HG03095 (cell line): ENCODE results near the gene TSPAN8.
"Not testable (repeated sequence)": the region's sequence is repeated elsewhere in the genome, so short reads cannot be mapped to it uniquely, and the experiment has no call there.

Experiments used
- ATAC-seq: cut with Tn5 transposase; IDR thresholded peaks from one replicate; pipeline ENCODE4 v1.9.1; 2021; ENCODE audit warnings: moderate library complexity; ENCODE audit not compliant: unreplicated experiment

TSPAN8 gene

DNA sequence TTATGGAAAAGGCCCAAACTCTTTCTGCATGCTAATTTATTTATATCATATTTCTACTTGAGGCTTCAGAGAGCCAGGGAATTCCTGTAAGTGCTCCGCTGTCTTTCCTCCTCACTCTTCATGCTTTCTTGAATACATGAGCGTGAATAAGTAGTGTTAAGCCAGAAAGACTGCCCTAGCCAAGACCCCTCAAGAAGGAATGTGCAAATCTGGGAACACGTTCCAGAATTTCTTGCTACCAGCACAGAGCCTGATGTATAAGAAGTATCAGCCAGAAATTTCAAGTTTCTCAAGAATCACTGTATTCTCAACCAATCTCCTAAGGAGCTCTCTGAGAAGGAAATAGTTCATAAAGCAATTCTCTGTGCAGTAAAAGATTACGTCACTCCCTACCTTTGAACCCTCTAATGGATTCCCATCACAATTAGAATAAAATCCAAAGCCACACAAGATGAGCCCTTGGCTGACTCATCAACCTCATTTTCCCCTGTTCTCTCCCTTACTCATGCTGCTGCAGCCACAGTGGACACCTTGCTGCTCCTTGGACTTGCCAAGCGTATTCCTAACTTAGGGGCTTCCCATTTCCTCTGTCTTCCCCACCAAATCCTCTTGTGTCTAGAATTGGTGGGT lies 6.9 kb upstream of the TSPAN8 start:
- ATAC-seq, result no peak

DNA sequence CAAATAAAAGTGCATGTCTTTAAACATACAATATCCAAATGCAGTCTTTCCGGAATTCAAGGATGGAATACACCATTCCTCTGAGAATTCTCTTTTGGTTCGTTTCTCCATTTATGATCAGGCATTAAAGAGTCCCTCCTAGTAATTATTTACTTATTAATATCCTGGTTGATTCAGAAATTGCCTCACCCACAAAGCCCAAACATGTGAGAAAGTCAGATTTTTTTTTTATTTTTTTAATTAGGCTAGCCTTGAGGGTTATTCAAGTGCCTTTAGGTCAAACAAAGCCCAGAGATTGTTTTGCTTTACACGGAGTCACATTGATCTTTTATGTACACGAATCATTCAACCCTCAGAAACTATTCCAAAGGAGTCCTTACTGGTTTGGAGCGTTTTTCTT lies 6.4 kb upstream of the TSPAN8 start:
- no peak for ATAC-seq

- ATAC-seq, result no peak
Observed at GRCh38 chr12:71162832-71163763, 5.3 kb upstream of the TSPAN8 start.

DNA sequence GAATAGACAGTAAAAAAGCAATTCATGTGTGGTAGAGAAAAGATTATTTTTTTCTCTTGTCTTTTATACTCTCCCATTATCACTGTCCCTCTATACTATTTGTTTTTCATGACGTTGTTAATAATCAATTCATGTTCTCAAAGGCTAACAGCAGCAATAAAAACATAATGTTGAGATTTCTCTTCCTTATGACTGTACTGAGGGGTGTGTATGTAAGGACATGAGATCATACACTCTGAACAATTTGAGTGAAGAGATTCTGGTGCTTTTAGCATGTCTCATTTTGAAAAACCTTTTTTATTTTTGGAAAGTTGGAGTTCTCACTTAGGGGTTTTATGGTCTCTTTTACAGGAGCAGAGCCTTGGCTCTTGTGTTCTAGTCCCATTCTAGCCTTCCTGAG lies 3.8 kb upstream of the TSPAN8 start:
- no peak for ATAC-seq

DNA sequence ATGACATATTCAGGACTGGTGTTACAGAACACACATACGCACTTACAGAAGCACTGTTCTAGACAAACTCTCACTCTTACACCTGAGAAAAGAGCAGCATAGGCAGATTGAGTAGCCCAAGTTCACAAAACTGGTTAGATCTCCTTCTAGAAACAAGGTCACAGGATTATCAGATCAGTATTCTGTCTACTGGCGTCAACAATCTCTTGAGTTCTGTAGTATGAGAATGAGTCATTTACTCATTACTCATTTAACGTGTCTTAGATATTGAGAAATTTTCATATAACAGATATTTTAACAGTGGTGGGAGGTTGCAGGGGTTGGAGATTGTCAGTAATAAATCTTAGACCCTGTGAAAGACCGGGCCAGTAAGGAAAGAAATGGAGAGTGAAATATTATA lies 2.8 kb upstream of the TSPAN8 start:
- no peak for ATAC-seq

DNA sequence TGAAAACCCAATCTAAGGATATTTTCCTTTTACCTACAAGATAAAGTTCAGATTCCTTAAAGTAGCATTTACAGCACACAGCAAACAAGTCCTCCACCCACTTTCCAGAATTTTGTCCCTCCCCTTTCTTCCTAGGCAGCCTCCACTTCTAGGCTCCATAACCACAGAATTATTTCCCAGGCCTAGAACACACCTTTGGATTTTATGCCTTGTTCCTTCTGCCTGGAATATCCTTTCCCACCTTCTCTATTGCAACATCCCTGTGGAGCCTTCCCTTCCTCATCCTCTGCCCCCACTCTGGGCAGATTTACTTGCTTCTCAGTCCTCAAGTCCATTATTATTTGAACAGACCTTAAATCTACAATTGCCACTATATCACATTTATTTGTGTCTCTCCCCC lies 2.1 kb upstream of the TSPAN8 start:
- no peak for ATAC-seq

DNA sequence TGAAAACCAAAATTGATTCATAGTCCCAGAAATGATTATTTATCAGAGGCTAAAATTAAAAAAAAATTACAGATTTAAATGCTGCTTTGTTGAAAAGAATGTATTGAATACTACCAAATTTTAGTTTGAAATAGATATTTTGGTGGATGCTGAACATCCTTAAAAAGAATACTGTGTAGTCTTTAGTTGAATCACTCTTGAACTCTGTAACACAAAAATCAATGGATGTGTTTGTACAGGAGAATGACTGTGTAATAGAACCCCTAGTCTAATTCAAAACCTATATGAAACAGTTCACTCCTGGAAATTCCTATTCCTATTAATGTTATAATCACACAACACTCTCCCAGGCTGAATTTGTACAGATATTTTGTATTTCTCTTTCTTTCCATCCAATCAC lies 1.5 kb upstream of the TSPAN8 start:
- ATAC-seq, result no peak

GRCh38 chr12:71158361-71158882 lies 623 bp upstream of the TSPAN8 start:
- no peak for ATAC-seq

DNA sequence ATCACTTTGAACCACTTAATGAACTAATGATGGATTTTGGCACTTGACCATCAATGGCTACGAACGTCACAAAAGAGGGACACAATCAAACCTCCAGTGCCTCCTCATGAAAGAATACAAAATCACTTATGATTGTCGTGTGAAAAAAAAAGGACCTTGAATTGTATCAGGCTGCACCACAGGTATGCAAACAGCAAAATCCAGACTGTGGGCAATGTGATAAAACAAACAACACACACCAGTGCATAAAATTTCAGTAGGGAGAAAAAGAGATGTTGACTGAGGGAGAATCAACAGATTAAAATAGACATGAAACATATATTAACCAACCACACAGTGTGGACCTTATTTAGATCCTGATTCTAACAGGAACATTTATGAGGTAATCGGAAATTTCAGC lies 2.6 kb downstream of the TSPAN8 start:
- no peak for ATAC-seq

DNA sequence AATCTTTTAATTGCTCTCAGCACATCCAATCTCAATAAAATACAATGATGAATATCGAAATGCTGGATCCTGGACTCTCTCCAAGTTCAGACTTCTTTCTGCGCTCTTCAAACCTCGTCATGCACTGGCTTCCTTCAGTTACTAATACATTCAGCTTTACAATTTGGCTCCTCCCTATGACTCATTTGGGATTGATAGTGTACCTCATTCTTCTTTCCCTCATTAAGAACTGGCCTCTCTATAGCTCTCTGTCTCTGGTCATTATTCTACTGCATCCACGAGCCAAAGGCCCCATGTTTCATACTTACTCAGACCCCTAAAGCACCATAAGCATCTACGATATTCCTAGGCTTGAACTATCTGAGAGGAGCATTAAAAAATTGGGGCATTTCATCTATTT lies 4.9 kb downstream of the TSPAN8 start:
- no peak for ATAC-seq

DNA sequence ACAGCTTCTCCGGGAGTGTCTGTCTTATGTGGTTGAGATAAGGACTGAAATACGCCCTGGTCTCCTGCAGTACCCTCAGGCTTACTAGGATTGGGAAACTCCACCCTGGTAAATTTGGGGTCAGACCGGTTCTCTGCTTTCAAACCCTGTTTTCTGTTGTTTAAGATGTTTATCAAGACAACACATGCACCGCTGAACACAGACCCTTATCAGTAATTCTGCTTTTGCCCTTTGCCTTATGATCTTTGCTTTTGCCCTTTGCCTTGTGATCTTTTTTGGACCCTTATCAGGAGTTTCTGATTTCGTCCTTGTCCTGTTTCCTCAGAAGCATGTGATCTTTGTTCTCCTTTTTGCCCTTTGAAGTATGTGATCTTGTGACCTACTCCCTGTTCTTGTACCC lies 7.8 kb downstream of the TSPAN8 start:
- not testable (repeated sequence) for ATAC-seq

DNA sequence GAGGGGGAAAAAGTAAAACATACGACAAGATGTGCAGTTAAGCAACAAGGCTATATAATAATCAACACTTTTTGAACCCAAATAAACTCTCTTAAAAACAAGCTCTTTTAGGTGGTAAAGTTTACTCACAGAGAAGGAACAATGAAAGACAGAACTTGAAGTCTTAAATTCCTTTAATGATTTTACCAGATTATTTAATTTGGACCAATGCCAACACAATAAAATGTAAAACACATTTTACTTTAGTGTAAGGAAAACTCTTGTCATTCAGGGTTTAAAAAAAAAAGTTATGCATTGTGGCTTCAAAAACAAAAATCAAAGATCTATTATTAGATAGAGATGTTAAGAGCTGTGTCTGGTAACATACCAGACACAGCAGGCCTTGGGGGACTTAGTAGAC lies 13.1 kb downstream of the TSPAN8 start:
- no peak for ATAC-seq

DNA sequence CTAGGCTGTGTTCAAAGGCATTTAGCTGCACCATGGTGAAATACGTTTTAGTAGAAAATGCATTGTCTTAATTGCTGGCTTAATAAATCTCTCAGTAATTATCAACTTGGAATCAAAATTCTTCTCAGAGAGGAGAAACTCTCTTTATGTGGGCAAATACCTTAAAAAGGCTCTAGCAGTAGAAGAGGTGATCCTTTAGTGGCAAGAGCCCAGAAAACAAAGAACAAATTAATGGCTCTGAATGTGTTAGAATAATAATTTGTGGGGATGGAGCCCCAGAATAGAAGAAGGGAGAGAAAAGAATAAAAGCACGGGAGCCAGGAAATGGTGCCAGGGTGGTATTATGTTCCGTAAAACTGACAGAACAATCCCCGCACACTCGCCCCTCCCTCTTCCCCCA lies 14.8 kb downstream of the TSPAN8 start:
- ATAC-seq, result no peak

- no peak for ATAC-seq
Observed at GRCh38 chr12:71142016-71142415, 15.8 kb downstream of the TSPAN8 start.

DNA sequence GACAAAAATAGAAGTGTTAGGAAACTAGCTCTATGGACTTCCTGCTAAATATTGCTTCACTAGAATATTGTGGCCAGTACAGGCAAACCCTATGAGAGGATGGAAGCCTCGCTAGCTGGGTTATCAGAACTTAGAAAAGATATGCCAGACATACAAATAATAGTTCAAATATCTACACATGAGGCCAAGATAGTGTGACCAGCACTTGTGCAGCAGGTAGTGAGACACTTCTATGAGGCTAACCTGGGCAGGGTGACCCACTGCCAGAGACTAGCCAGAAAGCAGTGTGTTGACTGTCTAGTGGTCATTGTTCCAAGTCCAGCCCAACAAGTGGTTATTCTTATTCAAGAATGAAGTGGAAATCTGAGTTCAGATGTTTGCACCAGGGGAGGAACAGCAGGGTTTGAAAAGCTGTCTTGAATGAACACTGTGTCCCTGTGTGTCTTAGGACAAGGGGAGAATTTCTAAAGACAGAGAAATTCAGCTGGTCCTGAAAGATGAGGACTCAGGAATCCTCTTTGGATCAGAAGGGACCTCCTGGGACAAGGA lies 16.3 kb downstream of the TSPAN8 start:
- no peak for ATAC-seq

DNA sequence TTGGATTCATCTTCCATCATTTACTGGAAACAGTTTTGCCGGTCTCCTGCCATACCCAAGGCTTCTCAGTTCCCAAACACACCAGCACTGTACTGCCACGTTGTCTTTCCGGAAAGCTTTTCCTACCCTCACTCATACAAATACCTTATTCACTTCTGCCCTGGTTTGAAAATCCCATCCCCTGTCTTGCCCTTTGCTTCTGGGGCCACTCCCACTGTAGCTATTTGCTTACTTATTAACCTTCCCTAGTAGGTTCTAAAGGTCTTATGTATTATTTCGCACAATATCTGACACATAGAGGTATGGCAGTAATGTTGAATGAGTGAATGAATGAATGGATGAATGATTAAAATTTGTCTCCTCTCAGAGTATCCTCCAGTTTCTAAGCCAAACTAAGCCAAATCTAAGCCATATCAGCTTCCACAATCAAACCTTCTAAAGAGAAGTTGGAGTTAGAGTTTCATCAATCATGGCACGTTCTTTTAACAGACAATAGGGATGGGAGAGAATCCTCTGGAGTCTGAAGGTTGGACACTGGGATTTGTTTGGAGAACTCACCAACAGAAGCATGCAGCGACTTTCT lies 18.6 kb downstream of the TSPAN8 start:
- no peak for ATAC-seq

- ATAC-seq, result no peak
Observed at GRCh38 chr12:71138011-71138410, 19.8 kb downstream of the TSPAN8 start.

DNA sequence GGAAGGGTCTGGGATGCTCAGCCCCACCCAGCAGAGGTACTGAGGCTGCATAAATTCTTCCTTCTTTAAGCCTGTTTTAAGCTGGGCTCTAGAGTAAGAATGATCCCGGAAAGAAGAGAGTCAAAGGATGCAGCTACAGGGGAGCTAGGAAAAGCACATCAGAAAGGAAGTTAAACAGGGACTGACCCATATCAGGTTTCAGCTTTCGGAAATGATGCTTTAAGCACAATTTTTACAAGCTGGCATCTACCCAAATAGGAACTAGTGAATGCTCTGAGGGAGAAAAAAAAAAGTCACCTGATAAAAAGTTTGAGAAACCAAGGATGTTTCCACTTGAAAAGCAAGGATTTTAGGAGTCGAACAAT lies 22.0 kb downstream of the TSPAN8 start:
- ATAC-seq, result no peak

- ATAC-seq, result no peak
Observed at GRCh38 chr12:71135077-71135811, 22.6 kb downstream of the TSPAN8 start.

DNA sequence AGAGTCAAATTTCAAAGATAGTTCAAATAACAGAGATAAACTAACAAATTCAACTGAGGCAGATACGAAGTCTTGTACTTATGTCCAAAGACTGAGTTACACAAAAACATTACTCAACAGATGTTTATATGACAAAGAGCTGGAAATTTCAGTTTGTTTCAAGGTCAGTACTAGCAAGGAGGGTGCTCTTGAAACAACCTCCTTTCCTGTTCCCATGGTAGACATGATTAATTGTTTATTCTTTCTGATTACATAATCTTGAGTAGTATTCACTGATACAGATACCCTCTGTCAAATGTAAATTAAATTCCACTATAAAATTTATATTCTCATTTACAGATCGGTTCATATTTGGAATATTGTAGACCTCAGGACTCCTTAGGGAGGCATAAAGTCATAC lies 23.4 kb downstream of the TSPAN8 start:
- no peak for ATAC-seq

DNA sequence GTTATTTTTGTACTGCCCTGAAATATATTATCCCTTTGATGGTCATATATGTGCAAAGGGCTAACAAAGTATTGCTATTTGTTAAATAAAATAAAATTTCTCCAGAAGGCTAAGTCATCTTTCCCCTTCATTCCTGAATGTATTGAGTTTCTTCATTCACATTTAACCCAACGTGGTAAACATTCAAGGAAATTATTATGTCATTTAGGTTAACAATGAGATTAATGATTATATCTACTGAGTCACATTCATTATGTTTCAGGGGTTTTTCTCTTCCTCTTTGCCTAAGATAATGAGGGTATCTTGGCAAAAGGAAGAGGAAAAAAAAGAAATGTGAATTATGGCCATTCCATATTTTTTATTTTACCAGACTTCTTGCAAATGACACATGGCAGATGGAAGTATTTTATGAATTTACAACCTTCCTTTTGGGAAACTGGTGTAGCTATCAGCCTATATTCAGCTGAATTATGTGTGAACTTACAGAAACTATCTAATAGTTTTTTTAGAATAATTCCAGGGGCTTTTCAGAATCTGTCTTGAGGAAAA lies 27.2 kb downstream of the TSPAN8 start:
- ATAC-seq, result no peak
